ENCODE data around the gene PHF14.

The PHF14 gene

DNA sequence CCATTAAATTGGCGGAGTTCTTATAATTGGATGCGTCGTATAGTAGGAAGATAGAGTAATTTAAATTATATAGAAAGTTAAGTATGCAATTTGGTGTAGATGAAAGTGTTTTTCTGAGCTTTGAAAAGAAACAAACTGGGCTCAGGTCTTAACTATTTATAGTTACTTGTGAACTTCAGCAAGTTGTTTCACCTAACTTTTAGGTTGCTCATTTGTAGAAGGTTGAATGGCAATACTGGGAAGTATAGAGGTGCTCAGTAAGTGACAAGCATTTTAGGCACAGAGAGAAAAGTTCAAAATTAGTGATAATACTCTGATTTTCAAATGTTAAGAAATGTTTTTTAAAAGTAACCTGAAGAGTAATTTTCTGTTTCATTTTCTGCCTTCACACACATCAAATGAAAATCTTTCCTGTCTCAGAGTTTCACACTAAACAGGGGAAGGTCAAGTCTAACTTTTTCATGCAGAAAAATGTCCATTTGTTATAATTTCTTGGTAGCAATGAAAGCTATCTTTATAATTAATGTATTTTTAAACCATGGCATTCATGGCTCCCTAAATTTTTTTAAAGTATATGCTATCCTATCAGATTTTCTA lies 146.5 kb downstream of the PHF14 start:
- DNase-seq, result no peak

- no peak for DNase-seq
Measured at GRCh38 chr7:11120675-11121220, 147.1 kb downstream of the PHF14 start.

DNA sequence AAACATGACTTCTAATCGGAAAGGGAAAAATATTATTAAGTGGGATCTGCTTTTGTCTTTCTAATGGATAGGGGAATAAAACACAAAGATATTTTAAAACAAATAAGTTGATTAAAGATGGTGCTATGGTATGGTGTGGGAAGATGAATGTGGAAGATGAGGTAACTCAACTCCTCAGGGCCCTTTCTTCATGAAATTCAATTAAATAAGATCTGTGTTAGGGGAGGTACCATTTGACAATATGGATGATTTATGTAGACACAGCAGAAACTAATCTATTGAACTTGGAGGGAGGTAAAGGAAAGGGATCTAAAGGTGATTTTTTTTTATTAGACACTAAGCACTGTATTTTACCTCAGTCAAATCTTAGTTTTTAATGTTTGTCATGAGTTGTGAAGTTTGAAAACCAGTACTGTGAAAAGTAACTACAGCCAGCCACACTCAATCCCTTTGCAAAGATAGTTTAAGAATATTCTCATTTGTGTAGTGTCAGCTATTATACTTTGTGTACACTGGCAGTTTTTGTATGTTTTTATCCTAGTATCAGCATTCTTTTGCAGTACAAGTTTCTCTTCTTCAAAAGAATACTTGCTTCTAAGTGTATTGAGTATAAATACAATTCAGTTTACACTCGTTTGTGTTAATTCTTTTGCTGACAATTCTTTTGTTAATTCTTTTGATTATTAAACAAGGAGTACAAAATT lies 151.3 kb downstream of the PHF14 start:
- no peak for DNase-seq

- DNase-seq, result no peak
Measured at GRCh38 chr7:11127114-11127785, 153.6 kb downstream of the PHF14 start.

DNA sequence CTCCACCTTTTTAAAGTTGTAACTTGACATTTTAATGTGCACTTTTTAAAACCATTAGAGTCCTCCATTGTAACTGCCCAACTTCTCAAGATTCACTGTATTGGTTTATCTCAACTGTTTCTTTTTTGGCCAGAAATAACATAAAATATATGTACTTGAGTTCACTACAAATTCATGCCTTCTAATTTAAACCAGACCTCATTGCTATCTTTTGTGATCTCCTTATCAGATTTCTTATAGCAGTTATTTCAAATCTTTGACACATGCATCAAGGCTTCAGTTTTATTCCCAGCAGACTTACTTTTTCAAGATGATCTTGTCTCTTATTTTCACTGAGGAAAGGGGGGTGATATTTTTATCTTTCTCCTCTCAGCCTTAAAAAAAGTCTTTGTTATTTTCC lies 154.3 kb downstream of the PHF14 start:
- DNase-seq, result no peak

GRCh38 chr7:11128498-11128897 lies 154.8 kb downstream of the PHF14 start:
- no peak for DNase-seq

DNA sequence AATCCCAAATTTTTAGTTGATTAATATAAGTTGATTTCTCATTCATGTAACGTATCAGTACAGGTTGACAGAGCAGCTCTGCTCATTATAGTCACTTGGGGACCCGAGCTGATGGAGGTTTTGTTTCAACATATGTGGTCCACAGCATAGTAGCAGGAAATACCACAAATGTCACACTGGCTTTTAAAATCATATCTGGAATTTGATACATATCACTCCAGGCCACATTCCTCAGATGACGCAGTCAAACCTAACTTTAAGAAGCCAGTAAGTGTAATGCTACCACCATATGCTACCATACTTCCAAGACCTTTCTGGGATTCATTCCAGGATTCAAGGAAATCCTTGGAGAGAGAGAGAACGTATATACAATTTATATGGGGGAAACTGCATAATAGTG lies 156.3 kb downstream of the PHF14 start:
- DNase-seq, result no peak

GRCh38 chr7:11130601-11131000 lies 156.9 kb downstream of the PHF14 start:
- no peak for DNase-seq

DNA sequence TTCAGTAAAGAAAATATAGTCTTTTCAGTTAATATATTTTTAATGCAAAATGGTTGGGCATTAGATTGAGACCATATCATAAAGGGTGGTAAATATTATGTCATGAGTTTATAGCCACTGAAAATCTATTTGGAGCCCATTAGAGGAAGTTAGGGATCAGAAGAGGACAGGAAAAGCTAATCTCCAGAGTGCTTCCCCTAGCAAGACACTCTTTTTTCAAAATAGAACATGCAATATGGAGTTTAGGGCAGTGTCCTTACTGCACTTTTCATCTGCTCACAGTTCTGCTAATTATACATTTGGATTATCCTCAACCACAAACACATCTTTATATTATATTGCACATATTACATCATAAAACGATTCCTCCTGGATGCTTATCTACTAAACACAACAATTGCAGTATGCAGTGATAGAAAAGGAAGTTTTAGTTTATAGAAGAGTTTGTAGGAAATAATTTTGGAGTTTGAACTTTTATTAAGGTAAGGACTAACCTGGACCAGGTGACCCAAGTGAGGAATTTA lies 159.8 kb downstream of the PHF14 start:
- DNase-seq, result no peak

GRCh38 chr7:11135573-11135972 lies 161.9 kb downstream of the PHF14 start:
- DNase-seq, result no peak

GRCh38 chr7:11141541-11141940 lies 167.9 kb downstream of the PHF14 start:
- DNase-seq, result no peak

- no peak for DNase-seq
Measured at GRCh38 chr7:11153694-11154093, 180.0 kb downstream of the PHF14 start.

DNA sequence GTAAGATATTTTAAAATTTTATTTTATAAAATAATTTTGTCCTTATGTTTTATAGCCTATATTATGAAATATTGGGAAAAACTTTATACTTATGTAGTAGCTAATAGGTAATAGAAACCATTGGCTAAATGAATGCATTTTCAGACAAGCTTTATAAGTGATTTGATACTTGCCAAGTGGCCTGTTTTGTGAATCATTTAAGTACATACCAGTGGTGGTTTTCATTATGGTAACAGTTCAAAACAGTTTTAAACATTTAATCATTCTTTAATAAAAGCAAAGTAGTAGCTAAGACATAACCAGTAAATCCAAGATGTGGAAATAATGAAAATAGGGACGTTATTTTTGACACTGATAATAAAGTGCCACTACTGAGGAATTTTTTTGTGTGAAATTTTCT lies 182.2 kb downstream of the PHF14 start:
- DNase-seq, result no peak

DNA sequence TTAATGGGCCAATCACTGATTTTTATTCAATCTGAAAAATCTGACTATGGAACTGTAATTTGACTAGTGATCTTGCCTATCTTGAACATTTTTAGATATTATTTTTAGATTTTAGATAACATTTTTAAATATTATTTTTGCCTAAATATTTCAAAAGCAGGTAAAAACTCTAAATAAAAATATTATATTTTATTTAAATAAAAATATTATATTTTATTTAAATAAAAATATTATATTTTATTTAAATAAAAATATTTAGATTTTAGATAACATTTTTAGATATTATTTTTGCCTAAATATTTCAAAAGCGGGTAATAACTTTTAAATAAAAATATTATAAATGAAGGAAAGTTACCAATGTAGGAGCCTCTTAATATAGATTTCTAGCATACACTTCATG lies 187.8 kb downstream of the PHF14 start:
- no peak for DNase-seq

GRCh38 chr7:11163220-11163619 lies 189.5 kb downstream of the PHF14 start:
- no peak for DNase-seq

DNA sequence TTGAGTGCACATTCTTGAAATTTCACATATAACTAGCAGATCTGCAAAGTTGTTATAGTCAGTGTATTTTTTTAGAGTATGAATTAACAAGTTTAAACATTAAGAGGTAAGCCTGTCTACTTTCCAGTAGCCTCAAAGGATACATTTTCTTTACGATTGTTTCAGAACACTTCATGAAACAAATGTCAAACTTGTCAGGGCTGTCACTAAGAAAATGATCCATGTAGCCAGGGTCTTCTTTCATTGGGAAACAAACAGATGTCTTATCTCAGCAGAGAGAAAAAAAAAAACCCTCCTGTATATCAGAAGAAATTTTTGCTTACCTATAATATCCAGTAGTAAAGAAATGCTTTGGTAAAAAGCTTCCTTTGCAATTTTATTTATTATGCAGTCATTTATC lies 192.4 kb downstream of the PHF14 start:
- DNase-seq, result no peak

GRCh38 chr7:11168650-11169170 lies 195.0 kb downstream of the PHF14 start:
- no peak for DNase-seq

GRCh38 chr7:11170175-11170574 lies 196.5 kb downstream of the PHF14 start:
- DNase-seq, result peak; percentile 50

GRCh38 chr7:11170863-11171568 lies 197.3 kb downstream of the PHF14 start:
- no peak for DNase-seq

- DNase-seq, result no peak
Measured at GRCh38 chr7:11171569-11172192, 198.0 kb downstream of the PHF14 start.

- DNase-seq, result no peak
Measured at GRCh38 chr7:11172835-11173234, 199.2 kb downstream of the PHF14 start.

- no peak for DNase-seq
Measured at GRCh38 chr7:11175371-11175770, 201.7 kb downstream of the PHF14 start.

Data from DMS153 (cell line).